NCI-H1048 (cell line): ENCODE data around the gene CLDN16.

Source experiments
- DNase-seq: peaks from one replicate; lab custom pipeline; 2025; lab: John Stamatoyannopoulos, UW

The CLDN16 gene

DNA sequence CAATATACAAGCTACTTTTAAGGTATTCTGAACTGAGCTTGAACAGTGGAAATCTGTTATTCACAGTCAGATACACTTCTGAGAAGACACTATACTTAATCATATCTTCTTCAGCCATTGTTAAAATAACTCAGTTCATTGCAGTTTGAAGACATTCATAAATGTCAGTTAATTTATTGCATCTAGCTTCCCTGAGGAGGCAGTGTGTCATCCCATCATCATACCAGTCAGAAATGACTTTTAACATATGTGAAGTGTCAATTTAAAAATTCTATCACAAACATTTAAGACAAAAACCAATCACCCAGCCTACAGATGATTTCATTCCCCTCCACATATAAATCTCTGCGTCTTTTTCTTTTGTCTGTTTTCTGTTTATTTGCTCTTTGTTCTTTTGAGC, 54.3 kb downstream of the CLDN16 start:
- no peak for DNase-seq

GRCh38 chr3:190443257-190443656, 55.3 kb downstream of the CLDN16 start:
- DNase-seq, result no peak

DNA sequence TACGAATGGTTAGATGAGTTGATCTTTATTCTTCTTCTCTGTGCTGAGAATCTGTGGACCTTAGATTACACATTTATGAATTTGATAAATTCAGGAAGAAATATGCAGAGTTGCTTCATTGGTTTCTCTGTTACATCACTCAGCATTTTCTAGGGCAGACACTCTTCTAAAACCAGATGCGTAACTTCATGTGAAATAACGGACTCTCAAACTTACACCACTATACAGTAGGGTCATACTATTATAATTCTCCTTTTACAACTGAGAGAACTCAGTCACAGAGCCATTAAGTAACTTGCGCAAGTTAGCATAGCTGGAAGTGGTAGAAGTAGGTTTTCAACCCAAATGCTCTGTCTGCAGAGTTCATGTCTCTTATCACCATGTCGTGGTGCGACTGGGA, 56.0 kb downstream of the CLDN16 start:
- no peak for DNase-seq

GRCh38 chr3:190444576-190445145, 56.7 kb downstream of the CLDN16 start:
- no peak for DNase-seq

DNA sequence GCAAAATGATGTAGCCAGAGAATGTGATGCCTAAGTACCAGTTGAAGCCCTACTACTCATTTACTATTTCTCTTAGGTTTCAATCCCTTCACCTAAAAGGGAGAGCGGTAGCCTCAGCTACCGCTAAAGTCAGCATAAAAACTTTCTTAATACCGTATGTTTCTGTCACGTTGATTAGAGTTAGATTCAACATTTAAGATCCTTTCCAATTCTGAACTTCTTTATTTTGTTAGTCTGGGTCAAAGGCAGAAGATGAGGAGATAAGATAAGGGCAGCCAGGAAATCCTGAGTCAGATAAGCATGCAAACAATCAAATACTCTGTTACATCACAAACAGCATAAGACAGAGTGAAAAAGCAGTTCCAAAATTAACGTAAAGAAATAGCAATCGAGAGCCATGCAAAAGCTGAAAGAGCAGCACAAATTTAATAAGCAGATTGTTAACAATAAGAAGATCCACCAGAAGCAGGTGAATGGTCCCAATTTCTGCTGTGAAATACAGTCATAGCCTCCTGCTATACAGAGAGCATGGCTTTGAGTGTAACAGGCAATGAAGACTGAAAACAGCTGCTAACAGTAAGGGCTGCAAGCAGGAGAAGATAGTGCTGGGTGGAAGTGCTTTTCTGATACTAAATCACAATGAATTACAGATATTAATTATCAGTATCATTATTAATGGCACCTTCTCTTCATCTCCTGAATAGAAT, 58.8 kb downstream of the CLDN16 start:
- no peak for DNase-seq

DNA sequence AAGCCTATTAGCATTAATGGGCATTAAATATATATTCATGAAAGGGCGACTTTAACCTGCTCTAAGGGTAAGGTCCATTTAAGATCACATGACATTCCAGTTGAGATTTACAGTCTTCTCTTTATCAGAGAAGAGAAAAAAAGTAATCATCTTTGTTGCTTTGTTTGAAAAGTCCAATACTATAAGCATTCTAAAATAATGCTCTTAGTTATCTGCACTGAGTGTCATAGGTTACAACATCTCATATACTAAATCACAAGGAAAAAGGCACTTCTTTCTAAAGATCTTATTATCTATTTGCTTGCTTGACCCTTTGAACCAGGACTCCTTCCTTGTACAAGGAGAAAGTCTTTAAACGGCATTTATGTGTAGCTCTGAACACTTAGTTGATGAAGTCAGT, 60.3 kb downstream of the CLDN16 start:
- no peak for DNase-seq

- no peak for DNase-seq
Observed at GRCh38 chr3:190449801-190450200, 61.8 kb downstream of the CLDN16 start, which contains the start of gene TMEM207. Gene TMEM207, minus strand, starts transcription at chr3:190449901. Its CDS starts 92 bp downstream, at chr3:190449809.

- DNase-seq, result no peak
Observed at GRCh38 chr3:190455828-190456227, 67.9 kb downstream of the CLDN16 start.

GRCh38 chr3:190456770-190457169, 68.8 kb downstream of the CLDN16 start:
- no peak for DNase-seq

- peak; percentile 5 for DNase-seq
Observed at GRCh38 chr3:190458040-190458439, 70.1 kb downstream of the CLDN16 start.
